Sigmoid colon (tissue), 4 donors: ENCODE results near the gene NOX3.

ENCODE experiments used
- EP300 ChIP-seq, 4 donors: sonication (generic); formaldehyde crosslinking; IDR thresholded peaks; one replicate each; pipeline ENCODE4 v1.6.1; 2017; ENCODE audit warnings: antibody characterized with exemption in 4 of 4
- POLR2A ChIP-seq, 2 donors: fragments of 450-650 bp; IDR thresholded peaks; one replicate each; pipeline ENCODE4 v1.6.1; 2016; ENCODE audit warnings: antibody characterized with exemption in 2 of 2, mild to moderate bottlenecking in 2 of 2, moderate library complexity in 2 of 2
- POLR2AphosphoS5 ChIP-seq, 4 donors: sonication (generic); formaldehyde crosslinking; IDR thresholded peaks; one replicate each; pipeline ENCODE4 v1.6.1; 2017; ENCODE audit warnings: antibody characterized with exemption in 4 of 4
- TF ChIP-seq, protein P1 (sequence below), 4 experiments: fragments of 450-650 bp in 3 of 4; fragments of 200-600 bp in 1 of 4; IDR thresholded peaks; one replicate each; pipeline ENCODE4 v1.5.1; 2016 to 2019; ENCODE audit warnings: antibody characterized with exemption in 4 of 4, mild to moderate bottlenecking in 3 of 4, moderate library complexity in 2 of 4

DNA sequence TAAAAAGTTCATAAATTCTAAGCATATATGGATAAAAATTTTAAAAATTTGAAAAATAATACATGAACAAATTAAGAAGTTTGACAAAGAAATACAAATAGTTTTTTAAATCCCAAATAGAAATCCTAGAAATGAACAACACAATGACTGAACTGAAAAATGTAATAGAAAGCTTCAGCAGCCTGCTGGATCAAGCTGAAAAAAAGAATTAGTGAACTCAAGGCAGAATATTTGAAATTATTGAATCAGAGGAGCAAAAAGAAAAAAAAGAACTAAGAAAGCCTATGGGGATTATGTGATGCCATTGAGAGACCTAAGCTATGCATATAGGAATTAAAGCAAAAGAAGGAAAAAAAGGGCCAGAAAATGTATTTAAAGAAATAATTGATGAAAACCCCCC, 101.5 kb downstream of the NOX3 start:
- TF ChIP-seq POLR2AphosphoS5 (IDR thresholded peaks at IDR 0.05) (no peak), EP300 (IDR thresholded peaks at IDR 0.05) (no peak), POLR2A (IDR thresholded peaks at IDR 0.05) (no peak)
- TF ChIP-seq, protein P1, sequence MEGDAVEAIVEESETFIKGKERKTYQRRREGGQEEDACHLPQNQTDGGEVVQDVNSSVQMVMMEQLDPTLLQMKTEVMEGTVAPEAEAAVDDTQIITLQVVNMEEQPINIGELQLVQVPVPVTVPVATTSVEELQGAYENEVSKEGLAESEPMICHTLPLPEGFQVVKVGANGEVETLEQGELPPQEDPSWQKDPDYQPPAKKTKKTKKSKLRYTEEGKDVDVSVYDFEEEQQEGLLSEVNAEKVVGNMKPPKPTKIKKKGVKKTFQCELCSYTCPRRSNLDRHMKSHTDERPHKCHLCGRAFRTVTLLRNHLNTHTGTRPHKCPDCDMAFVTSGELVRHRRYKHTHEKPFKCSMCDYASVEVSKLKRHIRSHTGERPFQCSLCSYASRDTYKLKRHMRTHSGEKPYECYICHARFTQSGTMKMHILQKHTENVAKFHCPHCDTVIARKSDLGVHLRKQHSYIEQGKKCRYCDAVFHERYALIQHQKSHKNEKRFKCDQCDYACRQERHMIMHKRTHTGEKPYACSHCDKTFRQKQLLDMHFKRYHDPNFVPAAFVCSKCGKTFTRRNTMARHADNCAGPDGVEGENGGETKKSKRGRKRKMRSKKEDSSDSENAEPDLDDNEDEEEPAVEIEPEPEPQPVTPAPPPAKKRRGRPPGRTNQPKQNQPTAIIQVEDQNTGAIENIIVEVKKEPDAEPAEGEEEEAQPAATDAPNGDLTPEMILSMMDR (IDR thresholded peaks at IDR 0.05): no peak
